ENCODE data around the gene AIFM2.

AIFM2 gene

GRCh38 chr10:70146489-70147258, 14.0 kb upstream of the AIFM2 start, which contains the start of gene TYSND1:
Gene TYSND1 (minus strand): TSS chr10:70146700. CDS start chr10:70146586, 114 bp downstream.
- DNase-seq (ENCODE audit: low read depth): peak; percentile 94

- no peak for DNase-seq (ENCODE audit: low read depth)
These were observed 13.3 kb upstream of the AIFM2 start for GRCh38 chr10:70145666-70146488.

DNA sequence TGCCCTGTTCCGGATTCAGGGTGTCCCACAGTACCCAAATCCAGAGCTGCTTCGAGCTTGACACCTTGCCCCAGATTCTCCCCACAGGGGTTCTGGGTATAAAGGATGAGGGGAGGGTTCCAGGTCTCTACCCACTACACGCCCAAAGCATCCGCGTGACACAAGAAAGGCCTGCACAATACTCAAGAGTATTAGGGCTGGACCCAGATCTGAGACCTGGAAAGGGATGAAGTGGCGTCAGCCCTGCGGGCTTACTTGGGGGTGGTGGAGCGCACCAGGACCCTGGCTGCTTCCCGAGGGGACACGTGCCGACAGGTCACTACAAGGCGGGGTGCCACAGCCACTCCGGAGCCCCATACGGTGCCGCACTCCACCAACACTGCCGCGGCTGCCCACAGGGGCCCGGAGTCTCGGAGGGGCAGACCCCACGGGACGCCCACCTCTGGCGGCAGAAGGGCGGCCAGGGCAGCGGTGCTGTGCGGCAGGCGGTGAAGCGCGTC, 12.6 kb upstream of the AIFM2 start:
- DNase-seq (ENCODE audit: low read depth): no peak

GRCh38 chr10:70144372-70145110, 11.9 kb upstream of the AIFM2 start:
- no peak for DNase-seq (ENCODE audit: low read depth)

DNA sequence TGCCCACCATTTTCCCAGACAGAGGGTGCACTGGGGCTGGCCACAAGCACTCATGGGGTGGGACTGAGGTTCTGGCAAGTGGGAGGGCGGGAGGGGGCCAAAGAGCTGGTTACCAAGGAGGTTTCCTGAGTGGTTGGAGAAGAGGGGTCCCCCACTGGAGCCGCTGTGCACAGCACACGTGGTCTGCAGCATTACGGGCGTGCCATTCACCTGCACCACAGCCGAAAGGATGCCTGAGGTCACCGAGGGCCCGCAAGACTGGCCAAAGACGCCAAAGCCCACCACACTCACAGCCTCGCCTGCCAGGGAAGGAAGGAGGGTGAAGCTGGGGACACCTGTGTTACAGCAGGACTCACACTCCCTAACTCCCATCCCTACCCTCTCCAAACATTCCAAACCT, 9.9 kb upstream of the AIFM2 start:
- DNase-seq (ENCODE audit: low read depth): no peak

GRCh38 chr10:70140297-70140696, 7.7 kb upstream of the AIFM2 start:
- DNase-seq (ENCODE audit: low read depth): no peak

- no peak for DNase-seq (ENCODE audit: low read depth)
These were observed 7.3 kb upstream of the AIFM2 start for GRCh38 chr10:70139997-70140250.

- DNase-seq (ENCODE audit: low read depth): no peak
These were observed 6.7 kb upstream of the AIFM2 start for GRCh38 chr10:70139151-70139996.

- no peak for DNase-seq (ENCODE audit: low read depth)
These were observed 5.6 kb upstream of the AIFM2 start for GRCh38 chr10:70137927-70138883.

- DNase-seq (ENCODE audit: low read depth): no peak
These were observed 4.5 kb upstream of the AIFM2 start for GRCh38 chr10:70137135-70137534.

- DNase-seq (ENCODE audit: low read depth): no peak
These were observed 3.1 kb upstream of the AIFM2 start for GRCh38 chr10:70135684-70136083.

DNA sequence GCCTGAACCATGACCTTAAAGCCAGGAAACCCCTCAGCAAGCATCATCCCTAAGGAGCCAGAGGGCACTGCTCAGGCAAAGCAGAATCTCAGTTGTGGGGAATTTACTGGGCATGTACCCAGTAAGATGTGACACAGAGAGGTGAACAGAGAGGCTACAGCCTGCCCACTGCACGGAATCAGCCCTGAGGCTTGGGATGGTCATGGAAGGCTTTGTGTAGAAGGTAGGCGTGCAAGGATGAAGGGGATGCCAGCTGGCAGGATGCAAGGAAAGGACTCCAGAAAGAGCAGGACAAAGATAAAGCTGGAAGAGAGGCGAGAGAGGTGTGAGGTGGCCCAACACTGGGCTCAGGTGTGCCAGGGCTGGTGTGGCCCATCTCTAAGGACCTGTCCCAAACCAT, 2.4 kb upstream of the AIFM2 start:
- DNase-seq (ENCODE audit: low read depth): no peak

- DNase-seq (ENCODE audit: low read depth): no peak
These were observed 1.1 kb downstream of the AIFM2 start for GRCh38 chr10:70131560-70131937.

DNA sequence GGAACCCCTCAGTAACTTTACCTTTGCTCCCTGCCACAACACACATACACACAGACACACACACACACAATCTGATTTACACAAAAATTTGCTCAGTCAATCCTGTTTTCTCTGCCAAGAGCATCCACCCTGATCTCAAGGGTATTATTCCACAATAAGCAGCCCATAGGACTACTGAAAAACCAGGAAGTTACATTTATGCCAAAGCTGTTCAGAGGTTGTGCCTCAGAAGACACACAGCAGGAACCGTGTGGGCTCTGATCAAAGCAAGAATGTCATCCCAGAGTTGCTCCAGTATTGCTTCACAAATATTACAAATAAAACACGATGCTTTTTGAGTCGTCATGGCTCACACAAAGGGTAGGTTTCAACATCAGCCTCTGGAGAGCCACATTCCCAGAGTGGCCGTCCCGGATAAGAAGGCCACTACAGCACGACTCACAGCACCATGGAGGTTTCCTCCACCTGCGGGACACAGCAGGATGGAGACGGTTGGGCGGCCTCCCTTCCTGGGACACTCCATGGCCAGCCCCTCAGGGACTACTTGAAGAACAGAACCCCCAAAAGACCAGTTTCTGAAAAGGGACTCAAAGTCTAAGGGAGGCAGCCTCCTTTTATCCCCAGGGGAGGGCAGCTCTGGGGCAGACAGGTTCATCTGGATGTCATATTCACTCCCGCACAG, 1.6 kb downstream of the AIFM2 start:
- DNase-seq (ENCODE audit: low read depth): no peak

DNA sequence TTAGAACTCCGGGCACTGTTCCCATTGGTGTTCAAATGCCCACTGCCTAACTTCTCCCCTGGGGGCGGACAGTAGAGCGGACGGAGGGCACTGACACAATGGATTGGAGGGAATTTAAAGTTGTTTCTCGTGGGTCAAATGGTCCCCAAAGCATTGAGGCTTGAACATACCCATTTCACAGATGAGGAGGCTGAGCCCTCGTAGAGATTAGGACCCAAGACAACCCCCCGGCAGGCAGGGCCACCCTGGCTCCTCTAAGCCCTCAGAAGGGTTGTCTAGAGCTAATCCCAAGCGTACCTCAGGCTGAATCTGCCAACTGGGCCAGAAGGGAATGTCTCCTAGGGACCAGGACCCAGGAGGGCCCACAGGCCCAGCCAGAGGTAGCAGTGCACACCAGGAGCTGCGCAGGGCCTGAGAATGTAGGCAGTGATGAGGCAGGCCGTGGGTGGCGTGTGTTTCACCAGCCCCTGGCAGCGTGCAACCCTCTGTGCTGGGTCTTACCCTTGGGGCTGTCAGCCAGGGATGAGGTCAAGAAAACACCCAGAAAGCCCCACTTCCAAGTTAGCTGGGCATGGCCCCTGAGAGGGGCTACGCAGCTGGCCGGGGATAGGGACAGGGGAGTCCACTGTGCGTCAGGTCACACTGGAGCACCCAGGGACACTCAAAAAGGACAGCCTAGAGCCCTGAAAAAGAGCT, 5.8 kb downstream of the AIFM2 start:
- DNase-seq (ENCODE audit: low read depth): no peak

DNA sequence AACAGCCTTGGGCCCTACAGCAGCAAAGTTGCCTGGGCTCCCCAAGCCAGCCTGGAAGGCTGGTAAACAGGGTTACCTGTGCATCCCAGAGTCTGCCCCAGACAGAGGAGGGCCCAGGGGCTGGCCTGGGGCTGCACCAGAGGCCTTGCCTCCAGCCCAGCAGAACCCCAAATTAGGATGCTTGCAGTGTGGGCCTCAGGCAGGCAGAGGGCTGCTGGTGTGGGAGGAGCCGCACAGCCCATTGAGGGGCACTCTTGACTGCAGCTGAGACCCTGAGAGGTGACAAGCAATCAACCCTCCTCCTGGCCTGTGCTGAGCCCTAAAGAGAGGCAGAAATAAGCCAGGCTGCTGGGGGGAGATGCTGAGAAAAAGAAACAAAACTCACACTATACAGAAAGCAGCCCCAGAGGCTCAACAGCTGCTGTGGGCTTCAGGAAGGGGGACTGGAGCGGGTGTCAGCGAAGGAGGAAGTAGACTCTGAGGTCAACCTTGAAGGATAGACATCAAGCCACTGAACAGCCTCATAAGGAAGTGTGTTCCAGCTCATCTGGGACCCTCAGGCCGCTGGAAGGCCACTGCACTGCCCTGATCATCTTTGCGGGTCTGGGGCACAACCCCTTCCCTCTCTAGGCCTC, 6.6 kb downstream of the AIFM2 start:
- DNase-seq (ENCODE audit: low read depth): no peak

GRCh38 chr10:70124918-70125317, 7.7 kb downstream of the AIFM2 start:
- no peak for DNase-seq (ENCODE audit: low read depth)

DNA sequence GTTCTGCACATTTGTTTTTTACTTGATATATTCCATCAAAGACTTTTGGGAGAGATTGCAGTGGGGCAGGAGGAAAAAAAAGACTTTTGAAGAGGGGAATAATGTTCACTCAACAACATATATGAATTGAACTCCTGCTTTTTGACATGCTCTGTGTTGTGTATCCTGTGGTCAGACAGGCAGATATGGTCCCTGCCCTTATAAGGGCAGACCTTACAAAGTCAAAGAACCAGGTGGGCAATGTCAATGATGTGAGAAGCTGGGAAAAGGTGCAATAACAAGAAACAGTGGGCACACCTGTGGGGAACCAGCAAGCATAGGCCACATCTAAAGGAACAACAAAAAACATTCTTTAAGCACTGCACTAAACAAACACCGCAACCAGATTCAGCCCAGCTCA, 8.2 kb downstream of the AIFM2 start:
- DNase-seq (ENCODE audit: low read depth): no peak

DNA sequence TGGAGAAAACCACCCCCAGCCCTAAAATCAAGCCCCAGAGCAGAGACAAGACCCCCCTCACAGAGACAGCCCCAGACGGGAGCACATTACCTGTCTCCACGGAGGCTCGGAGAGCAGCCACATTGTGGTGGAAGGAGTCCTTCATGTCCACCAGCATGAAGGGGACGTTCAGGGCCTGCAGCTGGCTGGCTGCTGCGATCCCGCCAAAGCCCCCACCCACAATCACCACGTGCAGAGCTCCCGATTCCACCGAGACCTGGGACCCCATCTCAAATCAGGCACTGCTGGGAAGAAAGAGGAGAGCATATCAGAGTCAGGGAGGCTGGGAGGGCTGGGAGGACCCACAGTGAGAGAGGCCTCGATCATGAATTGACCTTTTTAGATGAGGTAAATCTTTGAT, 8.8 kb downstream of the AIFM2 start:
- no peak for DNase-seq (ENCODE audit: low read depth)

Measured in HS-5 (cell line).